CD14-positive monocyte (primary cell): ENCODE data around the gene RPP21. TPM values are rescaled to one million over a fixed set of nuclear protein-coding genes. Genes with fewer than 3 reads are reported as not detected.

ENCODE experiments used
- DNase-seq, 3 donors: peaks; one replicate each; pipeline ENCODE4 v3.0.0-alpha.2; 2011 to 2022
- H2AFZ ChIP-seq: 2 replicates; pipeline ENCODE4 v1.6.0; 2012; ENCODE audit warnings: mild to moderate bottlenecking, low read depth, low read length, inconsistent platforms; ENCODE audit not compliant: insufficient read depth, poor library complexity, severe bottlenecking
- H3K27ac ChIP-seq, 2 donors: 1 replicate in 1 of 2; 2 replicates in 1 of 2; pipeline ENCODE4 v1.5.1; 2012 to 2013; ENCODE audit warnings: low read length in 2 of 2, control low read depth in 1 of 2, inconsistent platforms in 1 of 2, low read depth in 1 of 2, mild to moderate bottlenecking in 1 of 2
- H3K27me3 ChIP-seq, 2 donors: one replicate each; pipeline versions ENCODE4 v1.6.0 to v1.6.1; 2011 to 2013; ENCODE audit warnings: low read length in 2 of 2; ENCODE audit not compliant: control insufficient read depth in 2 of 2, insufficient read depth in 2 of 2
- H3K36me3 ChIP-seq, 2 donors: replicated peaks in 1 of 2; 1 replicate in 1 of 2; 2 replicates in 1 of 2; pipeline versions ENCODE4 v1.5.1 to v1.6.1; 2012 to 2013; ENCODE audit warnings: low read length in 2 of 2, control low read depth in 1 of 2, inconsistent platforms in 1 of 2, mild to moderate bottlenecking in 1 of 2; ENCODE audit not compliant: insufficient read depth in 2 of 2, control insufficient read depth in 1 of 2
- H3K4me1 ChIP-seq, 2 donors: 1 replicate in 1 of 2; 2 replicates in 1 of 2; pipeline versions ENCODE4 v1.5.1 to v1.6.1; 2012 to 2013; ENCODE audit warnings: low read length in 2 of 2, control low read depth in 1 of 2, inconsistent platforms in 1 of 2, mild to moderate bottlenecking in 1 of 2, moderate library complexity in 1 of 2; ENCODE audit not compliant: insufficient read depth in 2 of 2, control insufficient read depth in 1 of 2
- H3K4me2 ChIP-seq: replicated peaks from 2 replicates; pipeline ENCODE3; 2012; ENCODE audit warnings: low read length, moderate library complexity, mild to moderate bottlenecking; ENCODE audit not compliant: poor library complexity, severe bottlenecking; ENCODE audit errors: extremely low read depth
- H3K4me3 ChIP-seq, 3 experiments: fragments of 200-600 bp in 1 of 3; sonication (generic) in 1 of 3; replicated peaks in 1 of 3; 1 replicate in 2 of 3; 2 replicates in 1 of 3; pipeline ENCODE4 v1.5.1; 2011 to 2013; ENCODE audit warnings: low read length in 3 of 3, mild to moderate bottlenecking in 3 of 3, control low read depth in 2 of 3, low read depth in 2 of 3, inconsistent platforms in 1 of 3, moderate library complexity in 1 of 3
- H3K79me2 ChIP-seq: 2 replicates; pipeline ENCODE4 v1.6.0; 2012; ENCODE audit warnings: mild to moderate bottlenecking, control low read depth, inconsistent platforms, low read length, moderate library complexity; ENCODE audit not compliant: insufficient read depth
- H3K9ac ChIP-seq: 2 replicates; pipeline ENCODE4 v1.6.0; 2017; ENCODE audit warnings: low read length, mild to moderate bottlenecking; ENCODE audit not compliant: insufficient read depth, poor library complexity, severe bottlenecking
- H3K9me3 ChIP-seq, 2 donors: replicated peaks in 1 of 2; 1 replicate in 1 of 2; 2 replicates in 1 of 2; pipeline versions ENCODE4 v1.5.1 to v1.6.1; 2012 to 2013; ENCODE audit warnings: low read length in 2 of 2, control low read depth in 1 of 2; ENCODE audit not compliant: control insufficient read depth in 1 of 2, insufficient read depth in 1 of 2
- H4K20me1 ChIP-seq: 2 replicates; pipeline ENCODE4 v1.6.0; 2012; ENCODE audit warnings: mild to moderate bottlenecking, low read length, control low read depth, moderate library complexity; ENCODE audit not compliant: insufficient read depth
- H3K27ac Mint-ChIP-seq, 7 donors: one replicate each; pipeline ENCODE4 v1.8.0; 2020; ENCODE audit warnings: mild to moderate bottlenecking in 7 of 7, mixed read lengths in 7 of 7, moderate library complexity in 6 of 7, inconsistent platforms in 2 of 7
- H3K27me3 Mint-ChIP-seq, 3 donors: one replicate each; pipeline ENCODE4 v1.8.0; 2021 to 2022; ENCODE audit warnings: low read depth in 3 of 3, mild to moderate bottlenecking in 3 of 3, mixed read lengths in 3 of 3, moderate library complexity in 3 of 3, inconsistent platforms in 1 of 3
- H3K36me3 Mint-ChIP-seq, 2 donors: one replicate each; pipeline ENCODE4 v1.8.0; 2020; ENCODE audit warnings: mixed read lengths in 2 of 2, inconsistent platforms in 1 of 2, mild to moderate bottlenecking in 1 of 2
- H3K4me1 Mint-ChIP-seq: one replicate; pipeline ENCODE4 v1.8.0; 2020; ENCODE audit warnings: mild to moderate bottlenecking, mixed read lengths
- H3K4me3 Mint-ChIP-seq, 2 donors: one replicate each; pipeline ENCODE4 v1.8.0; 2020; ENCODE audit warnings: mild to moderate bottlenecking in 2 of 2, mixed read lengths in 2 of 2, moderate library complexity in 1 of 2
- H3K9me3 Mint-ChIP-seq, 7 donors: one replicate each; pipeline ENCODE4 v1.8.0; 2020 to 2022; ENCODE audit warnings: mixed read lengths in 7 of 7, mild to moderate bottlenecking in 6 of 7, moderate library complexity in 6 of 7, inconsistent platforms in 2 of 7
- CTCF ChIP-seq: fragments of 200-600 bp; IDR thresholded peaks from one replicate; pipeline ENCODE4 v1.8.0; 2022; ENCODE audit warnings: antibody characterized with exemption, mild to moderate bottlenecking
- WGBS: methylation state at CpG from one replicate; pipeline ENCODE4 v1.1.5; 2013; ENCODE audit warnings: missing lambda C conversion rate; ENCODE audit not compliant: insufficient coverage; 5-methylcytosine and 5-hydroxymethylcytosine counted together
- intact Hi-C, 2 donors: fragments of 100-400 bp; cut with micrococcal nuclease; formaldehyde crosslinking; loops; one replicate each; pipeline versions ENCODE4 v1.15.0 to v1.15.1; 2023
- polyA plus RNA-seq, 3 donors: library from polyadenylated mRNA; depleted of rRNA in 1 of 3; unstranded in 2 of 3; stranded (reverse) in 1 of 3; fragments of 300-500 nt in 2 of 3; fragments of >200 nt in 1 of 3; fragmentation: Illumina TruSeq in 2 of 3; gene quantifications; 1 replicate in 2 of 3; 2 replicates in 1 of 3; pipeline ENCODE4 v1.2.3, GENCODE V29; 2012 to 2021

RPP21 gene
- polyA plus RNA-seq, 3 donors, result 59.2 to 63.6 (median 59.5) TPM

DNA sequence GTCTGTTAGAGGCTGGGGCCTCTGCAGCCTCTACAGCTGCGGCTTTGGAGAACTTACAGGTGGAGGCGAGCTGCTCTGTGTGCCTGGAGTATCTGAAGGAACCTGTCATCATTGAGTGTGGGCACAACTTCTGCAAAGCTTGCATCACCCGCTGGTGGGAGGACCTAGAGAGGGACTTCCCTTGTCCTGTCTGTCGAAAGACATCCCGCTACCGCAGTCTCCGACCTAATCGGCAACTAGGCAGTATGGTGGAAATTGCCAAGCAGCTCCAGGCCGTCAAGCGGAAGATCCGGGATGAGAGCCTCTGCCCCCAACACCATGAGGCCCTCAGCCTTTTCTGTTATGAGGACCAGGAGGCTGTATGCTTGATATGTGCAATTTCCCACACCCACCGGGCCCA lies 15.6 kb upstream of the RPP21 start:
- Histone ChIP-seq H2AFZ (no peak overlapping the region), H3K9ac (no peak overlapping the region), H3K4me3 (no peak overlapping the region), H3K27me3 (no peaks in the 10 kb centered on the region), H3K27ac (no peak overlapping the region), H3K4me2 (no peak overlapping the region), H3K36me3 (peaks cover 26 to 52% of the 10 kb centered on the region in 2 donors), H3K9me3 (no peaks in the 10 kb centered on the region), H3K4me1 (peaks cover 22 to 29% of the 10 kb centered on the region in 2 donors), H3K79me2 (peaks cover 18% of the 10 kb centered on the region), H4K20me1 (peaks cover 11% of the 10 kb centered on the region)
- H3K27ac Mint-ChIP-seq, result peak overlapping the region in 5 of 7 donors; percentile 11 to 83 (median 43)
- peak; percentile 33 to 68 (median 38) for DNase-seq
- intact Hi-C loops, result loop anchor here (5.0 to 10.0 kb wide), 3 partner anchors 72 to 265 kb away; partner anchors contain the start of genes TRIM26 (in 2 of the 2), POLR1H (in 1 of the 2) and PPP1R11 (in 1 of the 2)
- peaks cover 30% of the 10 kb centered on the region for H3K4me1 Mint-ChIP-seq
- no peak overlapping the region for H3K4me3 Mint-ChIP-seq
- no peak for TF ChIP-seq CTCF
- H3K9me3 Mint-ChIP-seq, result no peaks in the 10 kb centered on the region
- no peaks in the 10 kb centered on the region for H3K27me3 Mint-ChIP-seq
- WGBS, result 93% methylated on average over 7 of the region's 12 CpGs
- peaks cover 47 to 50% of the 10 kb centered on the region in 2 donors for H3K36me3 Mint-ChIP-seq

- DNase-seq, result no peak
- no peaks in the 10 kb centered on the region for H3K79me2 ChIP-seq
- Mint-ChIP-seq H3K4me3 (no peak overlapping the region), H3K4me1 (peaks cover 13% of the 10 kb centered on the region), H3K27ac (no peak overlapping the region), H3K27me3 (no peaks in the 10 kb centered on the region), H3K9me3 (no peaks in the 10 kb centered on the region), H3K36me3 (peaks cover 71 to 74% of the 10 kb centered on the region in 2 donors)
- no peaks in the 10 kb centered on the region for H3K27me3 ChIP-seq
- 94% methylated on average over 2 of the region's 3 CpGs for WGBS
- H3K4me2 ChIP-seq, result no peak overlapping the region
- peaks cover 9 to 11% of the 10 kb centered on the region in 2 donors for H3K4me1 ChIP-seq
- no peak overlapping the region for H3K4me3 ChIP-seq
- no peaks in the 10 kb centered on the region for H4K20me1 ChIP-seq
- H2AFZ ChIP-seq, result no peak overlapping the region
- H3K9ac ChIP-seq, result no peak overlapping the region
- no peak for TF ChIP-seq CTCF
- peaks cover 36 to 78% of the 10 kb centered on the region in 2 donors for H3K36me3 ChIP-seq
- intact Hi-C loops, result no loop called here
- no peak overlapping the region for H3K27ac ChIP-seq
- no peaks in the 10 kb centered on the region for H3K9me3 ChIP-seq
Observed at GRCh38 chr6:30331981-30332380, 13.0 kb upstream of the RPP21 start.
